DMS153 treated with DMSO at 0.1 percent for 48 hours (cell line): Measurements from ENCODE around the gene ERC2.

ENCODE experiments used
- DNase-seq: peaks from one replicate; lab custom pipeline; 2025; ENCODE audit not compliant: unreplicated experiment; lab: John Stamatoyannopoulos, UW

ERC2 gene

DNA sequence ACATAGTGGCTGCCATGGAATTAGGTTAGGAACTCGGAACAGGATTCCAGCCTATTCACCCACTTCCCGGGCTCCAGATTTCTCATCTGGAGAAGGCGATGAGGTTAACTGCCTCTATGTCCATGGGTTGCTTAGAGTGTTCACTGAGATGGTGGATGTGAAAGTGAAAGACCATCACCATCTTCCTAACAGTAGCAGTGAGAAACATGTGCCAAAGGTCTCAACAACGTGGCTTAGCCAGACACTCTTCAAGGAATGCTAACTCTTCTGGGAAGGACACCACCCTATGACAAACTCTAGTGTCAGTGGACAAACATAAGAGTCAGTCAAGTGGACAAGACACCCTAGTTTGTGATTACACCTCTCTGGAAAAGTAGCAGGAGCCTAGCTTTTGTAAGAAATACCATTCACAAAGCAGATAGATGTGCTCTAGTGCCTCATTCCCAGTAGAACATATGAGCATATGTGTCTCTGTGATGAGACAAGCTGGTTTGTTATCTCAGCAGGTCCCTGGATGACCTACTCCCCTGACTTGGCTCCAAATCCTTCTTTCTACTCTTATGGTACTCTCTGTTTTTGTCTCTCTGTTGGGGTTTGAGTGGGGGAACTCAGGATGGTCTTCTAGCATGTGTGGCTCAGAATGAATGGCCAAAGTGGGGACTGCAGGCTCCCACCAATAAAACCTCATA, 770.9 kb downstream of the ERC2 start:
- no peak for DNase-seq

DNA sequence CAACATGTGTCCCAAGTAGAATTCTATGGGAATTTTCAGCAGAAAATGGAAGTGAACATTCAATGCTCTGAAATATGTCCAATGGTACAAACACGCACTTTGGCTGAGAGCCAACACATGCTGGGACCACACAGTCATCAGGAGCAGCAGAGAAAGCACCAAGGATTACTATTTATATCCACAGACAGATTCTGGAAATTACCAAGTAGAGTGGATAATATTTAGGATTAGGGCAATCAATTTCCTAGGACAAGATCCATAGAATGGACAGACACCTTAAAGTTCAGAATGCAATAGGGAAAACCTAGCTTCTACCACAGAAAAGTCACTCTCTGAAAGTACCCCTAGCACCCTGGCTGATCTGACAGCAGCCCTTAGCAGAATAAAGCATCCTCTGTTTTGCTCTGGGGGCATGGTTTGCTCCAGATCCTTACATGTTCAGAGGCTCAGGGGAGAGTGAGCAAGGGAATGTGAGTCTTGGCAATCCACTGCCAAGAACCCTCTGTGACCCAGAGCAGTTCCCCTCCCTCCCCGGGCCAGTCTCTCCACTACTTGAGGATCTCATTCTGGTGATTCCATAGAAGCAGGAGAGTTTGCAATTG, 775.2 kb downstream of the ERC2 start:
- DNase-seq, result no peak

DNA sequence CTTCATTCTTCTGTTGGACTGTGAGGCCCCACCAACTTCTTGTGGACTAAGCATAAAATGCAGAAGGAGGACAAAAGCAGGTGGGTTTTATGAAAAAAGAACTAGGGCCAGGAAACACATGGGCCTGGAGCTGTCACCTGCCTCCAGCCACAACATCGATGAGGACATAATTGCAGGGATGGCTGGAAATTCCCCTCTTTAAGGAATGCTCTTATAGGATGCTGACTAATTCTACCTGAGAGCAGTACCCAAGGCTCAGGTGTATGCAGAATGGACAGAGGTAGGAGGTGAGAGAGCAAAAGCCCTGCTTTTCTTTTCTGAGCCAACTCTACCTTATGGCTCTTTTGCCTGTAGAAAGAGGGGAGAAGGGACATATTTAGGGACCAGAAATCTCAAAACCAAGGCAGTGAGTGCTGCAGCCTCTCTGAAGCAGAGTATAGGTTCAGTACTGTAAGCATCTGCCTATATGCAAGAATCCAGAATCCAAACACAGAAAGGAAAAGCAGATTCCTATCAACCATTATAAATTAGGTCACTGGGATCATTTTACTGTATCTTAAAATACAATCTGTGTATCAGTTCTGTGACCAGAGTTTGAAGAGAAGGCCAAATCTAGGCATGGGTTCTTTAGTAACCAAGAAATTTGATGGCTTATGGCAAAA, 775.8 kb downstream of the ERC2 start:
- no peak for DNase-seq

DNA sequence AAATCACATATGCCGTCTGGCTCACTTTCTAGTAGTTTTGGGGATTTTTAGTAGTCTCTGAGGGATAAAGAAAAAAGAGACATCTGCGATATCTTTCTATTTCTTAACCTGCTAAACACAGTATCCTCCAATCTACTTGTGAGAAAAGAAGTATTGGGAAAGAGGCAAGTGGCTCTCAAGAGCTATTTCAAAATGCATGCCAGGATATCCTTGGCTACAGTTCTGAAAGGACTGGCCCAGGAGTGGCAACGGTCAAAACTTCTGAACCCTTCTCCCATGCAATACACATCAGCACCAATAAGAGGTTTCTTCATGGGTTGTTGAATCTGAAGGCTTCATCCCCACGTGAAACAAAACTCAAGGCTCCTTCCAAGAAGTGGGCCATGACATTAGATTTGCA, 777.1 kb downstream of the ERC2 start:
- DNase-seq, result no peak

DNA sequence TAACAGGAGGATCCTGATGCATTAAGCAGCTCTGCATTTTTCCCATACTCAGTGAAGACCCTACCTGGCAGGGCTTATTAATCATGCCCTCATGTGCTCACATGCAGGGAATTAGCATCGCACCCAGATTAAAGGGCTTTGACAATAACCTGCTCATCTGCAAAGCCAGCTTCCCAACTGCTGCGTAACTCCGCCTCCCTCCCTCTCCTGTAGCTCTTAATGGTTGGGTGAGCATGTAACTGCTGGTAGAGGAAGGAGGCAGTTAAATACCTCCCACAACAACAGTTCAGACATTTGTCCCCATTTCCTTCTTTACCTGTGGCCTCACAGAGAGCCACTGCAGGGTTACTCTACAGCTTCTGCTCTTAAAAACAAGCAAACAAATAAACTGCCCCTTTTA, 777.5 kb downstream of the ERC2 start:
- DNase-seq, result peak; percentile 42

DNA sequence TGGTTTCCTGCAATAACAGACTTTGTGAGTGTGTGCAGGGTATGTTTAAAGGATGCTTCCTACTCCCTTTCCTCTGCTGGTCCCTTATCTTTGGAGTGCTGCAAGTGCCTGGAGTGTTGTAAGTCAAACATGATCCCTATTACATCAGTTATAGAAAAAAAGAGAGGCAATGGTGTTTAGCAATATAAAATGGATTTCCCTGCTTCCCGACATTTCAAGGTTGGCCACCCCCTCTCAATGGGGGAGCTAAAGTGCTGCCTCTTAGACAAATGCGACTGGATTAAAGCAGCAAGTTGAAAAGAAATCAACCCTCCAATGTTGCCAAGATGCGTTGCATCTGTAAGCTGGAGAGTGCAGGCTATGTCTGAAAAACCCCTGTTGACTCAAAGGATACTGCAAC, 778.1 kb downstream of the ERC2 start:
- DNase-seq, result no peak

DNA sequence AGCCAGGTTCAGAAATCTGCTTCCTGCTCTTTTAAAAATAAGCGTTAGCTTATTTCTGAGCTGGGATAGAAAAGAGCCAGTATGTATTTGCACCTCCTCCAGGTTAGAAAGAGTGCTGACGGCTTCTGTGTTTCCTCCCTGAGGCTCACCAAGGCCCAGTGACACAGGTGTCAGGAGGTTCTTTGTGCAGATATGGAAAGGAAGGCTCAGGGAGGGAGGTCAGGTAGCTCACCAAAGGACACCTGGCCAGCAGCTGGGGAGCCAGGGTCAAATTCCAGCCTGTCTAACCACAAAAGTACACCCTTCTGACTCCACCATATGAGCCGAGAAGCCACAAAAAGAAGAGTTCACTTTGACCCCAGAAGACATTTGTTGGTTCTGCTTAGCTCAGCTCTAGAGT, 780.1 kb downstream of the ERC2 start:
- no peak for DNase-seq

DNA sequence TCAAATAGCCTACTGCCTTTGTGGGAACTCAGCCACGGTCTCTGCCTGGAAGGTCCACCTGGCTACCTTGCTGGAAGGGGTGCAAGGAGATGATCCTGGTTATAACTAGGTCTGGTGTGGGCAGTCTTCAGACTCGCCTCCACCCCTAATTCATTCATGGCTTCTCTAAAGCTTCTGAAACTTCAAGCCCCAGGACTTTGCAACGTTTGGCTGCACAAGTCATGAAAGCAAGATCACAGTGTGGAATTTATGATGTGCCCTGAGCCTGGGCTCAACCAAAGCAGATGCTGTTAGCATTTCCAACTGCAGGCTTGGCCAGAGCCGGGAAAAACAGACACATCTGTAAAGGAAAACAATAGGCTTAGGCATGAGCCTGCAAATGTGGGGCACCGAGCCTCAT, 780.7 kb downstream of the ERC2 start:
- DNase-seq, result no peak

DNA sequence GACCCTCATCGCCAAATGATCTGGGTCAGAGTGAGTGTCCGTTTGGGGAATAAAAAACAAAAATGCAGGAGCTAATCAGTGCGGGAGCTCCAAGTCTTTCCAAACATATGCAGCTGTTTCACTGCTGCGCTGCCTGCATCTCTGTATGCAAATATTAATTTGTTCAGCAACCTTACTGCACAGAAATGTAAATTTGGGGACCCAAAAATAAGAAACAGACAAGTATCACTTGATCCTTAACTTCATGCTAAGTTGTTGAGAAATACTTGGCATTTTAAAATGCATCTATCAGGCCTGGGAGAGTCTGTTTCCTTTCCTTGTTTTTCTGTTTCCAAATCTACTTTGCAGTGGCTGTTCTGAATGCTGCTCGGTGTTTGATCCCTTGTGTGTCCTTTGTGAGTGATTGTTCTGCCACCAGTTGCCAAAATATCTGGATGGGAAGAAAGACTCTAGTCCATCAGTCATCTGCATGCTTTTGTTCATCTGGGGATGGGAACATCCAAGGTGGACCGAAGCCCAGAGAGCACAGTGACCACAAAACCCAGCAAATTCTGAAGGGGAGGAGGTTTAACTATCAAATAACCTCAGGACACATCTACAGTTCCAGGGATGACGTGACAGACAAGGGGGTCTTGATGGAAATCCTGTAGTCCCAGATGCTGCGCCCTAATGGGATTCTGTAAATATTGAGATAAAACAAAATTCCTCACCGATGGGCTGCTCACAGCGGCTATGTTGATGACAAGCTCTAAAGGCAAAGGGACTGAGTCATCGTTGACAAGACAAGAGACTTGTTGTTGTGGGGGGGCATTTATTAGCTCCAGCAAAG, 781.6 kb downstream of the ERC2 start:
- DNase-seq, result no peak

DNA sequence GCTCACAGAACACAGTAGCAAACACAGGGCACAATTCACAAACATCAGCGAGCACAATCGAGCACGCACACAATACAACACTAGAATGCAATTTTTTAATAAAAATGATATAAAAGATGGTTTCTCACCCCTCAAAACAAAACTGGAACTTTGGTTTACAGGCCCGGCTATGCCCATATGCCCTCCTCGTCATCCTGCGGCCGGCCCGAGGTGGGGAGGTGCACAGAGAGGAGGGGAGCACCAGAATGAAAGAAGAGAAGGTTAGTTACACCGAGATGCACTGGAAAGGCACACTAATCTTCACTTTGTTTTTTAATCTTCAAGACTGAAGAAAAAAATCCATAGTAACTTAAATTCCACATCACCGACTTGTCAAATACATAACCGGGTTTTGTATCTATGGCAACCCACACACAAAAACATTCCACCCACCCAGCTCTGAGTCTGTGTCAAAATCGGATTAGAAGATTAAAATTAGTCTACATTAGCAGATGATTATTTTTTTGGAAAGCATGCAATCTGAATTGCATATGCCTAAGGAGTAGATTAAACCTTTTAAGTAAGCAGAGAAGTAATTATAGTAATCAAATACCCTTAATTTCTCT, 784.5 kb downstream of the ERC2 start:
- no peak for DNase-seq

DNA sequence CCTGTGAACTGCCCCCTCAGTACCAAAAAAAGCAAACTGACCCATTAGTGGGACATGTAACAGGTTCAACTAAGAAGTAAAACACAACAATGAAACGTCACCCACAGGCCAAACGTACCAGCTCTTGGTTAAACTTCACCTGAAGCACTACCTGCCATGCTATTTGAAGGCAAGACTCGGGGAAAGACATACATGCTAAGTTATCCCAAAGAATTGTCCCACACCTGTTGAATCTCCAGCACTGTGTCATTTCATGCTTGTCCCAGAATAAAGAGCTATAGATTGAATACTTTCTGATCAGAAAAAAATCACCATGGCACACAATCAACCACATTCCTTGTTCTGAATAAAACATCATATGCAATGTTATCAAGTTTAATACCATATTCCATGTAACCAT, 785.8 kb downstream of the ERC2 start:
- no peak for DNase-seq

DNA sequence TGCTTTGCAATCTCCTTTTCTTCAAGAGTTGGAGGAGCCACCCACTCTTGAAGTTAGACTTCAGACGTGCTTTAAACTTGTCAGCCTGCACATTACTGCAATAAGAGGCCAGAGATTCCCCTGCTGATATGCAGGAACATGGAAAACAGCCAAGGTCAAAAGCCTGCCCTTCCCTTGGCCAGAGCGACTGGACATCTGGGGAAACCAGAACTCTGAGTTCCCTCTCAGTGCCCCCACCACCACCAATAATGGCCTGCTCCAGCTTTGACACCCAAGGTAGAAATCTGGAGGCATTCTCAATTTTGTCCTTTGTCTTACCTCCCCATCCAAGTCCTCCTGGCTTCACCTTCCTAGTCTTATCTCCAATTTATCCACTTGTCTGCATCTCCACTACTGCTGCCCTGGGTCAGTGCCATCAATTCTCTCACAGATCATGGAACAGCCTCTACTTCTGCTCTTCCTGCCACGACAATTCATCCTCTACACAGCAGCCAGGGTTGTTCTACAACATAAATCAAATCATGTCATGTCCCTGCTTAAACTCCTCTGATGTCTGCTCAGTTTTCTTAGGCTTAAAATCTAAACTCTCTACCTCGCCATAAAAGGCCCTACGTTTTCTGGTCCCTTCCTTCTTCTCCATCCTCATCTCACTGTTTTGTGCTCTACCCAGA, 789.6 kb downstream of the ERC2 start:
- DNase-seq, result no peak

DNA sequence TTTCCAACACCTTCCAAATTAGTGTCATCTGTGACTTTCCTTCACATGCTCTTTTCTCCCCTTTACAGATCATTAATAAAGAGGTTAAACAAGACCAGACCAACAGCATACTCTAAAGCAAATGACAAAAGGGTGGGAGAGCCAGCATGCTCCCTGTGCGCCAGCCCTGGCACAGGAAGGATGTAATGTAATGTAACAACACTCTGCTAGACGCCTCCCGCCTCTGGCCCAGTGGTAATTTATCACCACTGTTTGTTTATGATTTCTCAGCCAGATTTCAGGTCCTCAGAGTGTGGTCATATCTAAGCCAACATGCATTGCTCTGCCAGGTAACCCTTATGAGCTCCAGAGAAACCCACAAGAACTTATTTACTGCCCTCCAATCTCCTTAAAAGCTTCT, 791.6 kb downstream of the ERC2 start:
- DNase-seq, result no peak

DNA sequence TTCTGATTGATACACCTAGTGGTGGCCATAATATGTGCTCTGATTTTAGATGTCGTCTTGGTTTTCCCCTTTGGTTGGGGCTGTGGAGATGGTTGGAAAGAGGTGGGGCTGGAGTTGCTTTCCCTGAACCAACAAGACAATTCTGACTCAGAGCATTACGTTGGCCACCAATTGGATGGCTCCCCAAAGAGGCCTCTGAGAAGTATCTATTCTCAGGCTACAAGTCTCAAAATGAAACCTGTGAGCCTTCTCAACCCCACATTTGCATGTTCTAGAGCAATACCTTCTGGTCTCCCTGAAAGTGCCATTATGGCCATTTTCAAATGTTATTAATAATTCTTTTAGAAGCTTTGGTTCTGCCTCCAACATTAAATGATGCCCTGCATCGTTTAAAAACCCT, 792.8 kb downstream of the ERC2 start:
- DNase-seq, result no peak

DNA sequence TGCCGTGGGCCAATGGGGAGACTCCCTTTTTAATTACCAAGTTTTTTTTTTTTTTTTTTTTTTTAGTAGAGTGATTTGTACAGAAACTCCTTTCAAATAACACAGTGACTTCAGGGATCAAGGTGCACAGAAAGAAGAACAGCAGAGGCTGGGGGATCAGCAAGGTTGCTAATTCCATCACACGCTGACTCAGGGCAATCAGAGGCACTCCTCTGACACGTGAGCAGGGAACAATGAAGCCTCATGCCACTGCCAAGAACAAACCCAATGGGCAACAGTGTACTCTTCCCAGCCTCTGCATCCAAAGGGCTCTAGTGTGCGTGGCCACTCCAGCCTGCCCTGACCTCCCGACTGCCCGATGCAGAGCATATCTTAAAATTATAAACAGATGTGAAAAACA, 794.5 kb downstream of the ERC2 start:
- DNase-seq, result no peak

DNA sequence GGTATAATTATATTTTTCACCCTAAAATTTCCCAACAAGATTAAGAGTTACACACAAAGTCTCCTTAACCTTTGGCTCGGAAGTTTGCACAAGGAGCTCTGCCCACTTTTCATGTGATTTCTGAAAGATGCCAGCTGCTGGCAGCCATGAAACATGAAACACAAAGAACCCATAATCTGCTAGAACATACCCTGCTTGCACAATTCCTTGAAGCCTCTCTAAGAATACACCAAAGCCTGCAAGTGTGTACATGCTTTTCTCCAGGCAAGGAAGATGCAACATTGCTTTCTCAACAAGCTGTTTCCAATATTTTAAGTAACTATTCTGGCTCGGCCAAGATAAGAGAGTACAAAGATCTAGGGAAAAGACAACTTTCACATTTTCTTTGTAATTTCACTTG, 799.1 kb downstream of the ERC2 start:
- DNase-seq, result no peak

DNA sequence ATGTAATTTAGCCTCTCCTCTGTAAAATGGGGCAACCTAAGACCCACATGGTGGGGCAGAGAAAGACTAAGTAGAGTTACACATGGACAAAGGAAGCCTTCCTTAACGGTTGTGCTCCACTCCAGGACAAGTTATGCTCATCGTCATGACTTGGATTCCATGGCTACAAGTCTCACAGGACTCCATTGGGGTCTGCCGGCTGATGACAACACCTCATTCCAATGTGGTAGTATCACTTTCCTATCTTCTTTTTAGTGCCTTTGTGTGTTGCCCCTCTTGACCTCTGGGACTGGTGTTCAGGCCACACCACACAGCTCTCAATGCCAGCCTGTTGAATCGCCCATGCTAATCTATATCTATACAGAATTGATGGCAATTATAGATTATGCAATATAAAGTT, 799.9 kb downstream of the ERC2 start:
- no peak for DNase-seq

DNA sequence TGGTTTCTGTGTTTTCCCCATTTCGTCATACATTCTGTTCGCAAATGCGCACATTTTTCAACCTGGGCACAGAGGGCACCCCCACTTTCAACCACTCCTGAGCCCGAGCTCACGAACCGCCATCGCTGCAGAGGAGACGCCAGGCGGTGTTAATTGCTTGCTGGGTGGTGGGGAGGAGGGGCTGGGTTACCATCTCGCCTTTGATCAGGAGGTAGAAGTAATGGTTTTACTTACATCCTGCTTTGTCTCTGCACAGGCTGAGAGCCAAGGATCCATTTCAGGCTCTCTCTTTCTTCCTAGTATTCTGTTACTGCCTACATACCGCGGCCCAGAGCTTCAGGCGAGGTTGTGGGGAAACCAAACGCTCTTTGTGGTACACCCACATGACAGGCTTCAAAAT, 803.9 kb downstream of the ERC2 start:
- DNase-seq, result no peak

DNA sequence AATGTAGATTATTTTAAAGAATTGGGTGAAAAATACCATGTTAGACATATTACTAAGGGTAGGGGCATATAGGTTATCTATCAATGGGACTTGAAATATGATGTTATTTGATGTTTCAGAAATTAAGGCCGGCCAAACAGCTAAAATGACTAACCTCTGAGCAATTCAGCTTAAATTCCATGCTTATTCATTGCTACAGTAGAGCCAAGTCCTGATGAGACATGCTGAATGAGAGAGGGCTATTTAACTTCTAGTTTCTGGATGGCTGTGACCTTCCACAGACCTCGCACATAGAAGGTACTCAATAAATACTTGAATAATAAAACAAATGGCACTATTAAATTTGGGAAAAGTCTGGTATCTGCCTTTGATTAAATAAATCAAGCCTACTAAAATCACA, 805.6 kb downstream of the ERC2 start:
- DNase-seq, result no peak

DNA sequence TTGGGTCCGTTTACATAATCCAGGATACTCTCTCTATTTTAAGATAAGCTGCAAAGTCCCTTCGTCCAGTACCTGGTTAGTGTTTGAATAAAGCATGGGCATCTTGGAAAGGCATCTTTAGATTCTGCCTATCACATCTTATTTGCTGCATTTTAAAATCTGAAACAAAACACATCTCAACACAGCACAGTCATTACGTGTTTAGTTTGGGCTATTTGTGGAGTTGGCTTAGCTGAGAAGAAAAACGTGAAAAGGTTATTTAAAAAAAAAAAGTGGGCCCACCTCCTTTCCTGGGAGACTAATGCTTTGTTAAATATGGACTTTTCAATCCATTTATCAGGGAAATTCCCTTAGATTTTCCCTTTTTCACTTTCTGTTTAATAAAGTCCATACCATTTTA, 806.7 kb downstream of the ERC2 start:
- no peak for DNase-seq

DNA sequence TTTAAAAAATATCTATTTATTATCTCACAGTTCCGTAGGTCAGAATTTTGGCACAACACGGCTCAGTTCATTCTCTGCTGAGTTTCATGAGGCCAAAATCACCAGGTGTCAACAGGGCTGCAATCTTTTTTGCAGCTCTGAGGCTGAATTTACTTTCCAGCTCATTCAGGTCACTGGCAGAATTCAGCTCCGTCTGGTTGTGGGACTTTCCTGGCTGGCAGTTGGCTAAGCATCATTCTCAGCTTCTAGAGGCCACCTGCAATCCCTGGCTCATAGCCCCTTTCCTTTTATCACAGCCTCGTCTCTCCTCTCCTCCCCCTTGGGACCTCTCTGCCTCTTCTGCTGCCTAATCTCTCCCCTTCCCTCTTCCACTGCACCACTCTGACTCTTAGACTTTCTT, 807.1 kb downstream of the ERC2 start:
- no peak for DNase-seq
